Effector memory CD4-positive, alpha-beta T cell (primary cell): ENCODE data around the gene NOL6.

Experiments
- DNase-seq, 3 donors: peaks; one replicate each; pipeline ENCODE4 v3.0.0-alpha.2; 2020
- H3K27ac ChIP-seq: 2 replicates; pipeline ENCODE4 v1.7.0; 2013; ENCODE audit warnings: mild to moderate bottlenecking, low read length, moderate library complexity; ENCODE audit not compliant: insufficient read depth, poor library complexity, severe bottlenecking
- H3K27me3 ChIP-seq: replicated peaks from 2 replicates; pipeline ENCODE4 v1.7.0; 2013; ENCODE audit warnings: mild to moderate bottlenecking, low read length; ENCODE audit not compliant: insufficient read depth, control insufficient read depth, poor library complexity, severe bottlenecking
- H3K36me3 ChIP-seq: 2 replicates; pipeline ENCODE4 v1.7.0; 2013; ENCODE audit warnings: mild to moderate bottlenecking, low read length, moderate library complexity; ENCODE audit not compliant: control insufficient read depth, insufficient read depth
- H3K4me1 ChIP-seq: 2 replicates; pipeline ENCODE4 v1.7.0; 2013; ENCODE audit warnings: low read length, mild to moderate bottlenecking; ENCODE audit not compliant: control insufficient read depth, insufficient read depth, poor library complexity, severe bottlenecking
- H3K4me3 ChIP-seq: 2 replicates; pipeline ENCODE4 v1.7.0; 2013; ENCODE audit warnings: low read length, low read depth, mild to moderate bottlenecking; ENCODE audit not compliant: insufficient read depth, poor library complexity, severe bottlenecking
- H3K9me3 ChIP-seq: 2 replicates; pipeline ENCODE4 v1.7.0; 2013; ENCODE audit warnings: mild to moderate bottlenecking, low read length, moderate library complexity; ENCODE audit not compliant: control insufficient read depth

Gene NOL6

GRCh38 chr9:33472171-33472880 is 1.4 kb downstream of the NOL6 start:
- Histone ChIP-seq H3K9me3 (no peaks in the 10 kb centered on the region), H3K36me3 (peaks cover 31% of the 10 kb centered on the region), H3K27me3 (no peaks in the 10 kb centered on the region), H3K4me1 (peaks cover 11% of the 10 kb centered on the region), H3K4me3 (no peak overlapping the region), H3K27ac (no peak overlapping the region)
- DNase-seq = no peak

- no peak overlapping the region for H3K27ac ChIP-seq
- DNase-seq = no peak
- no peak overlapping the region for H3K4me3 ChIP-seq
- H3K9me3 ChIP-seq = no peaks in the 10 kb centered on the region
- H3K4me1 ChIP-seq = peaks cover 11% of the 10 kb centered on the region
- H3K36me3 ChIP-seq = peaks cover 41% of the 10 kb centered on the region
- H3K27me3 ChIP-seq = no peaks in the 10 kb centered on the region
Observed at GRCh38 chr9:33471361-33471760, 2.4 kb downstream of the NOL6 start.

GRCh38 chr9:33469891-33470290 is 3.8 kb downstream of the NOL6 start:
- Histone ChIP-seq H3K4me1 (peaks cover 11% of the 10 kb centered on the region), H3K27ac (no peak overlapping the region), H3K9me3 (no peaks in the 10 kb centered on the region), H3K36me3 (peaks cover 56% of the 10 kb centered on the region), H3K27me3 (no peaks in the 10 kb centered on the region), H3K4me3 (no peak overlapping the region)
- DNase-seq = no peak

GRCh38 chr9:33468797-33469621 is 4.7 kb downstream of the NOL6 start:
- Histone ChIP-seq H3K4me1 (peaks cover 11% of the 10 kb centered on the region), H3K9me3 (no peaks in the 10 kb centered on the region), H3K27ac (no peak overlapping the region), H3K27me3 (no peaks in the 10 kb centered on the region), H3K36me3 (peaks cover 65% of the 10 kb centered on the region), H3K4me3 (no peak overlapping the region)
- DNase-seq = no peak

GRCh38 chr9:33468215-33468730 is 5.5 kb downstream of the NOL6 start:
- Histone ChIP-seq H3K36me3 (peaks cover 71% of the 10 kb centered on the region), H3K4me1 (peaks cover 11% of the 10 kb centered on the region), H3K27me3 (no peaks in the 10 kb centered on the region), H3K9me3 (no peaks in the 10 kb centered on the region), H3K4me3 (no peak overlapping the region), H3K27ac (no peak overlapping the region)
- DNase-seq = no peak

- Histone ChIP-seq H3K27ac (no peak overlapping the region), H3K9me3 (no peaks in the 10 kb centered on the region), H3K4me3 (no peak overlapping the region), H3K36me3 (peaks cover 79% of the 10 kb centered on the region), H3K27me3 (no peaks in the 10 kb centered on the region), H3K4me1 (peaks cover 3% of the 10 kb centered on the region)
- no peak for DNase-seq
Observed at GRCh38 chr9:33467526-33467925, 6.2 kb downstream of the NOL6 start.

- peak overlapping the region; percentile 1 for H3K27ac ChIP-seq
- no peaks in the 10 kb centered on the region for H3K27me3 ChIP-seq
- no peak overlapping the region for H3K4me3 ChIP-seq
- no peaks in the 10 kb centered on the region for H3K4me1 ChIP-seq
- H3K36me3 ChIP-seq = peaks cover 86% of the 10 kb centered on the region
- H3K9me3 ChIP-seq = no peaks in the 10 kb centered on the region
- peak; percentile 54 to 69 (median 57) for DNase-seq
Observed at GRCh38 chr9:33466565-33467495, 6.9 kb downstream of the NOL6 start.

GRCh38 chr9:33465596-33466564 is 7.8 kb downstream of the NOL6 start:
- peaks cover 89% of the 10 kb centered on the region for H3K36me3 ChIP-seq
- DNase-seq = no peak

GRCh38 chr9:33465096-33465495 is 8.6 kb downstream of the NOL6 start:
- peaks cover 2% of the 10 kb centered on the region for H3K4me1 ChIP-seq
- H3K36me3 ChIP-seq = peaks cover 91% of the 10 kb centered on the region
- no peaks in the 10 kb centered on the region for H3K9me3 ChIP-seq
- H3K27ac ChIP-seq = no peak overlapping the region
- no peak overlapping the region for H3K4me3 ChIP-seq
- DNase-seq = no peak
- H3K27me3 ChIP-seq = no peaks in the 10 kb centered on the region

More at GRCh38 chr9:33465596-33466564, 7.8 kb downstream of the NOL6 start:
- Histone ChIP-seq H3K9me3 (no peaks in the 10 kb centered on the region), H3K4me1 (no peaks in the 10 kb centered on the region), H3K27ac (no peak overlapping the region), H3K4me3 (no peak overlapping the region), H3K27me3 (no peaks in the 10 kb centered on the region)
